A549 (cell line): ENCODE data around the gene OMP. TPM values are rescaled to one million over a fixed set of nuclear protein-coding genes. Genes with fewer than 3 reads are reported as not detected.
A peak's percentile ranks its signal among the peaks of the same experiment; 100 is the strongest.

Experiments used
- ATAC-seq, 2 experiments: fragments of 200-7000 bp in 1 of 2; fragments of >200 bp in 1 of 2; cut with Nextera tagmentation in 1 of 2; cut with Tn5 transposase in 1 of 2; 3 replicates each; pipeline versions ENCODE4 v1.8.0 to v1.9.1; 2018 to 2020; ENCODE audit warnings: mild to moderate bottlenecking in 1 of 2, moderate library complexity in 1 of 2
- CTCF ChIA-PET: fragments of 300-600 bp; sonication (Branson Sonifier 250); formaldehyde crosslinking; extraction: SDS; loops from one replicate; lab custom pipeline; 2021; ENCODE audit warnings: antibody characterized with exemption, inconsistent platforms; lab: Yijun Ruan, JAX
- POLR2A ChIA-PET: fragments of 350-600 bp; formaldehyde crosslinking; extraction: SDS; loops from one replicate; lab custom pipeline; 2021; ENCODE audit warnings: antibody characterized with exemption, inconsistent platforms; lab: Yijun Ruan, JAX
- DNase-seq, 2 experiments: peaks; one replicate each; pipeline versions ENCODE4 v3.0.0 to v3.0.0-alpha.2; 2011 to 2016; ENCODE audit warnings: low read depth in 1 of 2, low spot score in 1 of 2
- FAIRE-seq: peaks from 2 replicates; lab custom pipeline; 2011; peaks lifted over from hg19 to GRCh38; lab: Jason Lieb, UNC
- H3K27ac ChIP-seq, 2 experiments: fragments of >200 bp; sonication (Bioruptor Twin); formaldehyde crosslinking; 3 replicates each; pipeline ENCODE4 v1.5.1; 2016 to 2017
- H3K4me1 ChIP-seq: fragments of >200 bp; sonication (Bioruptor Twin); formaldehyde crosslinking; 3 replicates; pipeline ENCODE4 v1.6.1; 2016
- H3K4me2 ChIP-seq: fragments of >200 bp; sonication (Bioruptor Twin); formaldehyde crosslinking; 3 replicates; pipeline ENCODE4 v1.6.1; 2016
- H3K4me3 ChIP-seq: fragments of >200 bp; sonication (Bioruptor Twin); formaldehyde crosslinking; 3 replicates; pipeline ENCODE4 v1.5.1; 2016
- H3K9me3 ChIP-seq: fragments of >200 bp; sonication (Bioruptor Twin); formaldehyde crosslinking; 3 replicates; pipeline ENCODE4 v1.6.1; 2016
- ATOH8 ChIP-seq: fragments of 250-450 bp; sonication (Bioruptor Pico); IDR thresholded peaks from 2 replicates; pipeline ENCODE4 v1.5.0; 2020; ENCODE audit warnings: low read depth, mild to moderate bottlenecking, moderate library complexity
- CBX8 ChIP-seq: fragments of 200-600 bp; sonication (generic); IDR thresholded peaks from 2 replicates; pipeline ENCODE4 v1.6.1; 2016
- CHD4 ChIP-seq: fragments of 200-600 bp; sonication (generic); IDR thresholded peaks from 2 replicates; pipeline ENCODE4 v1.6.1; 2016; ENCODE audit warnings: antibody characterized with exemption, mild to moderate bottlenecking, borderline replicate concordance
- E2F6 ChIP-seq: IDR thresholded peaks from 2 replicates; pipeline ENCODE4 v1.6.1; 2012; ENCODE audit warnings: low read depth, borderline replicate concordance
- EHMT2 ChIP-seq: fragments of 200-600 bp; sonication (generic); IDR thresholded peaks from 2 replicates; pipeline ENCODE4 v1.6.1; 2016; ENCODE audit warnings: antibody characterized with exemption, low read depth, mild to moderate bottlenecking, moderate library complexity
- EP300 ChIP-seq, 2 experiments: fragments of >200 bp; sonication (Bioruptor Twin); formaldehyde crosslinking; IDR thresholded peaks; 2 replicates in 1 of 2; 3 replicates in 1 of 2; pipeline ENCODE4 v1.6.1; 2016 to 2017
- HEYL ChIP-seq: fragments of 250-450 bp; sonication (Bioruptor Pico); IDR thresholded peaks from 2 replicates; pipeline ENCODE4 v1.8.0; 2021; ENCODE audit warnings: mild to moderate bottlenecking, moderate library complexity
- HOXA7 ChIP-seq: fragments of 250-450 bp; sonication (Bioruptor Pico); IDR thresholded peaks from 2 replicates; pipeline ENCODE4 v1.5.0; 2020; ENCODE audit warnings: mild to moderate bottlenecking, moderate library complexity
- HOXB5 ChIP-seq: fragments of 250-450 bp; sonication (Bioruptor Pico); IDR thresholded peaks from 2 replicates; pipeline ENCODE4 v1.5.0; 2020; ENCODE audit warnings: mild to moderate bottlenecking, moderate library complexity
- JUN ChIP-seq, 2 experiments: fragments of >200 bp; sonication (Bioruptor Twin); formaldehyde crosslinking; IDR thresholded peaks; 2 replicates in 1 of 2; 3 replicates in 1 of 2; pipeline ENCODE4 v1.6.1; 2016 to 2017
- KDM1A ChIP-seq: fragments of 200-600 bp; sonication (generic); IDR thresholded peaks from 2 replicates; pipeline ENCODE4 v1.6.1; 2016; ENCODE audit warnings: low read depth, mild to moderate bottlenecking
- MYC ChIP-seq: IDR thresholded peaks from 2 replicates; pipeline ENCODE4 v1.6.1; 2012; ENCODE audit warnings: mild to moderate bottlenecking, inconsistent platforms, low read length, improper control_type of control experiment, borderline replicate concordance
- NFE2L2 ChIP-seq: fragments of 150-350 bp; conservative IDR thresholded peaks from 2 replicates; pipeline ENCODE4 v1.6.1; 2014; ENCODE audit warnings: low read length
- POLR2AphosphoS2 ChIP-seq: conservative IDR thresholded peaks from 2 replicates; pipeline ENCODE4 v1.6.1; 2012; ENCODE audit warnings: low read length, improper control_type of control experiment, inconsistent platforms
- RAD21 ChIP-seq, 2 experiments: fragments of >200 bp in 1 of 2; sonication (Bioruptor Twin) in 1 of 2; formaldehyde crosslinking in 1 of 2; IDR thresholded peaks in 1 of 2; conservative IDR thresholded peaks in 1 of 2; 2 replicates in 1 of 2; 3 replicates in 1 of 2; pipeline ENCODE4 v1.6.1; 2012 to 2018; ENCODE audit warnings: inconsistent platforms in 1 of 2
- RARB ChIP-seq: fragments of 250-450 bp; sonication (Bioruptor Pico); IDR thresholded peaks from 2 replicates; pipeline ENCODE4 v1.8.0; 2021; ENCODE audit warnings: mild to moderate bottlenecking, moderate library complexity
- RCOR1 ChIP-seq: fragments of 150-350 bp; IDR thresholded peaks from 2 replicates; pipeline ENCODE4 v1.6.1; 2014; ENCODE audit warnings: antibody characterized with exemption, low read length, low read depth
- RFX5 ChIP-seq: fragments of 450-650 bp; IDR thresholded peaks from 2 replicates; pipeline ENCODE4 v1.7.1; 2014; ENCODE audit warnings: antibody characterized with exemption, mild to moderate bottlenecking, moderate library complexity
- RNF2 ChIP-seq: fragments of 200-600 bp; sonication (generic); IDR thresholded peaks from 2 replicates; pipeline ENCODE4 v1.6.1; 2016; ENCODE audit warnings: low read depth, mild to moderate bottlenecking, antibody characterized with exemption, moderate library complexity, borderline replicate concordance
- SMC3 ChIP-seq: fragments of >200 bp; sonication (Bioruptor Twin); formaldehyde crosslinking; IDR thresholded peaks from 3 replicates; pipeline ENCODE4 v1.6.1; 2018; ENCODE audit warnings: inconsistent platforms
- TP53 ChIP-seq: fragments of 250-450 bp; sonication (Bioruptor Pico); IDR thresholded peaks from 2 replicates; pipeline ENCODE4 v1.5.0; 2021; ENCODE audit warnings: mild to moderate bottlenecking, moderate library complexity
- WGBS: methylation state at CpG from one replicate; pipeline ENCODE4 v1.1.6; 2017; ENCODE audit errors: missing lambda C conversion rate; 5-methylcytosine and 5-hydroxymethylcytosine counted together
- polyA plus RNA-seq, 4 experiments: library from polyadenylated mRNA; depleted of rRNA in 3 of 4; stranded (reverse); fragments of >200 nt; fragmentation: RNase III in 1 of 4; extraction: RNeasy Plus Mini Kit Qiagen cat#74134 plus additional on column Dnase treatment in 1 of 4; gene quantifications; 2 replicates in 3 of 4; 3 replicates in 1 of 4; pipeline ENCODE4 v1.2.3, GENCODE V29; 2011 to 2017
- TF ChIP-seq, protein P1 (sequence below): fragments of 450-650 bp; IDR thresholded peaks from 2 replicates; pipeline ENCODE4 v1.6.1; 2014; ENCODE audit warnings: antibody characterized with exemption
- TF ChIP-seq, protein P2 (sequence below): IDR thresholded peaks from 2 replicates; pipeline ENCODE4 v1.6.1; 2012
- TF ChIP-seq, protein P3 (sequence below): fragments of 250-450 bp; sonication (Bioruptor Pico); IDR thresholded peaks from 2 replicates; pipeline ENCODE4 v1.5.0; 2021; ENCODE audit warnings: mild to moderate bottlenecking, moderate library complexity, borderline replicate concordance

The OMP gene
- polyA plus RNA-seq, 2 of the 4 experiments (the other 2 are of a cell fraction), result not detected

DNA sequence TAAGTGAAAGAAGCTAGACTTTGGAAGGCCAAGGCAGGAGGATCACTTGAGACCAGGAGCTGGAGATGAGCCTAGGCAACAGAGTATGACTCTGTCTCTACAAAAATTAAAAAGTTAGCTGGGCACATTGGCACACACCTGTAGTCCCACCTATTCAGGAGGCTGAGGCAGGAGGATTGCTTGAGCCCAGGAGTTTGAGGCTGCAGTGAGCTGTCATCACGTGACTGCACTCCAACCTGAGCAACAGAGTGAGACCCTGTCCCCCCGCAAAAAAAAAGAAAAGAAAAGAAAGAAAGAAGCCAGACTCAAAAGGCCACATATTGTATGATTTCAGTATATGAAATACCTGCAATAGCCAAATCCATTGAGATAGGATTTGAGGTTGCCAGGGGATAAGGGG is 43.7 kb upstream of the OMP start:
- Histone ChIP-seq H3K4me1 (peaks cover 16% of the 10 kb centered on the region), H3K27ac (no peak overlapping the region; a peak in 1 of 6 replicates), H3K4me3 (no peak overlapping the region), H3K9me3 (peaks cover 48% of the 10 kb centered on the region), H3K4me2 (no peak overlapping the region)
- ATAC-seq, result no peak
- WGBS, result 78% methylated on average over 2 of the region's 2 CpGs
- no peak for DNase-seq
- CTCF ChIA-PET, result interaction anchor here (0.9 to 12.5 kb wide), 3 partner anchors 11 to 68 kb away, joined by 3 to 242 read pairs (median 16); no protein-coding TSS in a partner anchor
- POLR2A ChIA-PET, result no interaction called here
- TF ChIP-seq E2F6, result no peak
- TF ChIP-seq HOXA7, result no peak
- FAIRE-seq, result no peak

DNA sequence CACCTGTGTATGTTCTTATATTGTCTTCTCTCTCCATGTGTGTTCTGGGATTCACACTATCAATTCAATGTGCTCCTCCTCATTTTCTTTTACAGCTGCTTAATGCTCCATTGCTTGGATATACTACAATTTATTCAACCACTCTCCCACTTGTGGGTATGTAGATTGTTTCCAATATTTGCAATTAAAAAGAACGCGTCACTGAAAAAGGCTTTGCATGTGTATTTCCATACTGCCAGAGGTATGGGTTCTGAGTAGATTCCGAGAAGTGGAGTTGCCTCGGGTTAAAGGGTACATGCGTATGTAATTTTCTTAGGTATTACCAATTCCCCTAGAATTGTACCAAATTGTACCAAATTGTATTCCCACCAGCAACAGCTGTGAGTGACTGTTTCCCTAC is 42.8 kb upstream of the OMP start:
- CTCF ChIA-PET, result interaction anchor here (1.6 to 2.0 kb wide), 2 partner anchors 11 to 12 kb away, joined by 4 to 10 read pairs; no protein-coding TSS in a partner anchor
- no peak for ATAC-seq
- DNase-seq, result no peak
- POLR2A ChIA-PET, result no interaction called here
- TF ChIP-seq RNF2, result no peak
- TF ChIP-seq, protein P1, sequence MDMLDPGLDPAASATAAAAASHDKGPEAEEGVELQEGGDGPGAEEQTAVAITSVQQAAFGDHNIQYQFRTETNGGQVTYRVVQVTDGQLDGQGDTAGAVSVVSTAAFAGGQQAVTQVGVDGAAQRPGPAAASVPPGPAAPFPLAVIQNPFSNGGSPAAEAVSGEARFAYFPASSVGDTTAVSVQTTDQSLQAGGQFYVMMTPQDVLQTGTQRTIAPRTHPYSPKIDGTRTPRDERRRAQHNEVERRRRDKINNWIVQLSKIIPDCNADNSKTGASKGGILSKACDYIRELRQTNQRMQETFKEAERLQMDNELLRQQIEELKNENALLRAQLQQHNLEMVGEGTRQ, result no peak
- TF ChIP-seq, protein P2, sequence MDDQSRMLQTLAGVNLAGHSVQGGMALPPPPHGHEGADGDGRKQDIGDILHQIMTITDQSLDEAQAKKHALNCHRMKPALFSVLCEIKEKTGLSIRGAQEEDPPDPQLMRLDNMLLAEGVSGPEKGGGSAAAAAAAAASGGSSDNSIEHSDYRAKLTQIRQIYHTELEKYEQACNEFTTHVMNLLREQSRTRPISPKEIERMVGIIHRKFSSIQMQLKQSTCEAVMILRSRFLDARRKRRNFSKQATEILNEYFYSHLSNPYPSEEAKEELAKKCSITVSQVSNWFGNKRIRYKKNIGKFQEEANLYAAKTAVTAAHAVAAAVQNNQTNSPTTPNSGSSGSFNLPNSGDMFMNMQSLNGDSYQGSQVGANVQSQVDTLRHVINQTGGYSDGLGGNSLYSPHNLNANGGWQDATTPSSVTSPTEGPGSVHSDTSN, result no peak
- TF ChIP-seq RCOR1, result no peak
- TF ChIP-seq CBX8, result no peak
- no peak for TF ChIP-seq HEYL (CRISPR knock-in tag)
- no peak for TF ChIP-seq RFX5
- TF ChIP-seq, protein P3, sequence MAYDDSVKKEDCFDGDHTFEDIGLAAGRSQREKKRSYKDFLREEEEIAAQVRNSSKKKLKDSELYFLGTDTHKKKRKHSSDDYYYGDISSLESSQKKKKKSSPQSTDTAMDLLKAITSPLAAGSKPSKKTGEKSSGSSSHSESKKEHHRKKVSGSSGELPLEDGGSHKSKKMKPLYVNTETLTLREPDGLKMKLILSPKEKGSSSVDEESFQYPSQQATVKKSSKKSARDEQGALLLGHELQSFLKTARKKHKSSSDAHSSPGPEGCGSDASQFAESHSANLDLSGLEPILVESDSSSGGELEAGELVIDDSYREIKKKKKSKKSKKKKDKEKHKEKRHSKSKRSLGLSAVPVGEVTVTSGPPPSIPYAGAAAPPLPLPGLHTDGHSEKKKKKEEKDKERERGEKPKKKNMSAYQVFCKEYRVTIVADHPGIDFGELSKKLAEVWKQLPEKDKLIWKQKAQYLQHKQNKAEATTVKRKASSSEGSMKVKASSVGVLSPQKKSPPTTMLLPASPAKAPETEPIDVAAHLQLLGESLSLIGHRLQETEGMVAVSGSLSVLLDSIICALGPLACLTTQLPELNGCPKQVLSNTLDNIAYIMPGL (CRISPR knock-in tag), result no peak
- 92% methylated on average over 5 of the region's 5 CpGs for WGBS
- H3K27ac ChIP-seq, result no peak overlapping the region; a peak in 2 of 6 replicates
- no peak overlapping the region for H3K4me2 ChIP-seq
- no peak overlapping the region for H3K4me3 ChIP-seq
- H3K9me3 ChIP-seq, result peaks cover 48% of the 10 kb centered on the region
- FAIRE-seq, result no peak
- peaks cover 16% of the 10 kb centered on the region for H3K4me1 ChIP-seq

GRCh38 chr11:77060234-77060633 is 42.4 kb upstream of the OMP start:
- Histone ChIP-seq H3K9me3 (peaks cover 48% of the 10 kb centered on the region), H3K27ac (peak overlapping the region; percentile 58 to 79), H3K4me1 (peaks cover 16% of the 10 kb centered on the region), H3K4me3 (no peak overlapping the region), H3K4me2 (peak overlapping the region; percentile 69)
- ATAC-seq (no peak), DNase-seq (no peak), FAIRE-seq (peak; percentile 49)
- 79% methylated on average over 4 of the region's 4 CpGs for WGBS
- TF ChIP-seq NFE2L2 (no peak), KDM1A (no peak), POLR2AphosphoS2 (no peak), RAD21 (conservative IDR thresholded peaks at IDR 0.05 in 1 of 2, IDR thresholded peaks at IDR 0.05 in 1 of 2) (no peak), HOXB5 (no peak), ATOH8 (CRISPR knock-in tag) (no peak), TP53 (no peak), CHD4 (no peak), EHMT2 (no peak), E2F6 (no peak), MYC (no peak), EP300 (IDR thresholded peaks at IDR 0.05) (no peak), RARB (CRISPR knock-in tag) (no peak), JUN (IDR thresholded peaks at IDR 0.05) (no peak), SMC3 (no peak), RFX5 (no peak)
- ChIA-PET CTCF (interaction anchor here (1.0 to 2.0 kb wide), 3 partner anchors 10 to 31 kb away, joined by 4 to 10 read pairs (median 4); no protein-coding TSS in a partner anchor), POLR2A (no interaction called here)
